ENCODE measurements around the gene TRIM50.
"Not testable (repeated sequence)": the region's sequence is repeated elsewhere in the genome, so short reads cannot be mapped to it uniquely, and the experiment has no call there.

Gene TRIM50

GRCh38 chr7:73349763-73350162 lies 21.9 kb upstream of the TRIM50 start:
- DNase-seq: no peak

- no peak for DNase-seq
Measured at GRCh38 chr7:73345951-73346350, 18.1 kb upstream of the TRIM50 start.

- no peak for DNase-seq
Measured at GRCh38 chr7:73345538-73345937, 17.7 kb upstream of the TRIM50 start.

- DNase-seq: no peak
Measured at GRCh38 chr7:73343671-73344380, 15.9 kb upstream of the TRIM50 start.

- DNase-seq: peak; percentile 60
Measured at GRCh38 chr7:73342645-73343044, 14.8 kb upstream of the TRIM50 start.

GRCh38 chr7:73341877-73342276 lies 14.0 kb upstream of the TRIM50 start:
- DNase-seq: no peak

GRCh38 chr7:73340514-73340913 lies 12.6 kb upstream of the TRIM50 start:
- DNase-seq: no peak

- DNase-seq: no peak
Measured at GRCh38 chr7:73338321-73338720, 10.4 kb upstream of the TRIM50 start.

- DNase-seq: no peak
Measured at GRCh38 chr7:73332447-73332846, 4.6 kb upstream of the TRIM50 start.

- no peak for DNase-seq
Measured at GRCh38 chr7:73330772-73331171, 2.9 kb upstream of the TRIM50 start.

- no peak for DNase-seq
Measured at GRCh38 chr7:73329861-73330581, 2.1 kb upstream of the TRIM50 start.

- no peak for DNase-seq
Measured at GRCh38 chr7:73328696-73329095, 814 bp upstream of the TRIM50 start.

- DNase-seq: not testable (repeated sequence)
Measured at GRCh38 chr7:73327449-73327848, 433 bp downstream of the TRIM50 start.

- DNase-seq: not testable (repeated sequence)
Measured at GRCh38 chr7:73325424-73325823, 2.5 kb downstream of the TRIM50 start.

- DNase-seq: peak; percentile 55
Measured at GRCh38 chr7:73324081-73324845, 3.6 kb downstream of the TRIM50 start.

- DNase-seq: not testable (repeated sequence)
Measured at GRCh38 chr7:73323434-73324080, 4.3 kb downstream of the TRIM50 start.

- not testable (repeated sequence) for DNase-seq
Measured at GRCh38 chr7:73320009-73320408, 7.9 kb downstream of the TRIM50 start.

GRCh38 chr7:73319541-73319940 lies 8.3 kb downstream of the TRIM50 start:
- DNase-seq: not testable (repeated sequence)

GRCh38 chr7:73318656-73319204 lies 9.2 kb downstream of the TRIM50 start:
- DNase-seq: not testable (repeated sequence)

- no peak for DNase-seq
Measured at GRCh38 chr7:73316521-73316920, 11.4 kb downstream of the TRIM50 start.

- no peak for DNase-seq
Measured at GRCh38 chr7:73314271-73314670, 13.6 kb downstream of the TRIM50 start.

GRCh38 chr7:73313521-73313906 lies 14.4 kb downstream of the TRIM50 start:
- no peak for DNase-seq

Measured in left hindlimb (tissue), 1 donor.